T-helper 1 cell treated with Interleukin-12 subunit alpha and Interleukin-12 subunit beta and Interleukin-4 antibody, amounts not matched to agents 30 ng/mL and 1 ng/mL, for 36 hours (primary cell): ENCODE data around the gene SETD6. TPM values are rescaled to one million over a fixed set of nuclear protein-coding genes. Genes with fewer than 3 reads are reported as not detected.
"Not testable (repeated sequence)": the region's sequence is repeated elsewhere in the genome, so short reads cannot be mapped to it uniquely, and the experiment has no call there.

Experiments used
- intact Hi-C: fragments of 100-400 bp; cut with micrococcal nuclease; formaldehyde crosslinking; loops from one replicate; pipeline ENCODE4 v1.15.1; 2024
- total RNA-seq: library from RNA; stranded (reverse); gene quantifications from 2 replicates; pipeline ENCODE4 v1.2.3, GENCODE V29; 2022

SETD6 gene
- total RNA-seq, 1 donor from 2014 or later, result 14.0 TPM

DNA sequence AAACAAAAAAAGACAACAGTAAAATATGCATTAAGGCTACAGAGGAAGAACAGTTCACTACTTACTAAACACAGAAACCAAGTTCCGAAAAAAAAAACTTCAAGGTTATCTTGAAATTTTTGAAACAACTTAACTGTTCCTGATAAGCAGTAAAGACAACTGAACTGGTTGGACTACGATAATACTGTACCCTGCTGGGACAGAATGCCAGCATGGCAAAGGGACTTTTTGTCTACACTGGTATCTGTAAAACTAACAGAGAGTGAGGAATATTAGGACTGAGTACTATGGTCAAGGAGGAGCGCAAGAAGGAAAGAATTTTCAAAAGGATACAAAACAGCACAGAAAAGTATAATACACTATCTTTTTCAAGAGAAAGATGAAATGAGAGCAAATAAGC lies 19.8 kb downstream of the SETD6 start:
- intact Hi-C loops, result no loop called here

DNA sequence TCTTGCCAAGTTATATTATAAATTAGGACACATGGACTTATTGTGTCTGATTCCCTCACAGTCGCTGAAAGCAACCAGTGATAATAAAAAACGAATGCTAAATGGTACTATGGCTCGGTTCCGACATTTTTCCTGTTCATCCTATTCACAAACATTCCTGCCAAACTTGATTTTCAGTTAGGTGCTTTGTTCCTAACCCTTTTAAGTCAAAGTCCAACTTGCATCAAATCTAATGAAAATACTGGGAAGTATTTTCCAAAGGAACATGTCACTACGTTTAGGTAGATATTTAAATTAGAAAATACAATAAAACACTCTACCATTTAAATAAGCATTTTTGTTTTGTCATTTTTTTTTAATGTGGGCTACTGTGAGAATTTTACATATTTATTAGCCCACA lies 21.0 kb downstream of the SETD6 start:
- intact Hi-C loops, result no loop called here

DNA sequence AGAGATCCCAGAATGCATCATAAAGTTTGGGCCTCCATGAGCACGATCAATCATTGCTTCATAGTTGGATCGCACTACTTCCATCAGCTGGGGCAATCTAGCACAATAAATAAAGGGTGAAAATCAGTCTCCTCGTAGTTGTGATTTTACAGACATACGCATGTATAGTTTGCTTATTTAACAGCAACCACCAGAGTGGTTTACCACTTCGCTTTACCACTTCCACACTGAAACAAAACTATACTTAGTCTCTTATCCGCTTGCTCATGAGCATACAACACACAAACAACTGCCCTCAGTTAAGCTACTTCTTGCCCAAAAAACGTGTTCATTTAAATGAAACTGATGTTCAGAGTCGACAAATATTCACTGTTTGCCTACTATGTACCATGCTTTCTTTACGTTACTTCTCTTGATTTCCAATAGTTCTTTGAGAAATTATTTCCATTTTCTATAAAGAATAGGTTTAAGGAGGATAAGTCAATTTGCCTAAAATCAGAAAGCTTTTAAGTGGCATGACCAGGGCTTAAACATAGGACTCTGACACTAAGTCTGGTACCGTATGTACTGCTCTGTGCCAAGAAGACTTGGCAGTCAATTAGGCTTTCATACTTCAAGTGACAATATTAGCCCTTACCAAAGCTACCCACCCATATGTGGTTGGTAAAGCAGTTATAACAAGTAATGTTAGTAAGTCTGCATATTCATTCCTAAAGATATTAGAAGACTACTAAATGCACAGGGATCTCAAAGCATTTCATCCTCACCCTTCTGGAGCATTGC lies 22.0 kb downstream of the SETD6 start:
- intact Hi-C loops, result no loop called here

DNA sequence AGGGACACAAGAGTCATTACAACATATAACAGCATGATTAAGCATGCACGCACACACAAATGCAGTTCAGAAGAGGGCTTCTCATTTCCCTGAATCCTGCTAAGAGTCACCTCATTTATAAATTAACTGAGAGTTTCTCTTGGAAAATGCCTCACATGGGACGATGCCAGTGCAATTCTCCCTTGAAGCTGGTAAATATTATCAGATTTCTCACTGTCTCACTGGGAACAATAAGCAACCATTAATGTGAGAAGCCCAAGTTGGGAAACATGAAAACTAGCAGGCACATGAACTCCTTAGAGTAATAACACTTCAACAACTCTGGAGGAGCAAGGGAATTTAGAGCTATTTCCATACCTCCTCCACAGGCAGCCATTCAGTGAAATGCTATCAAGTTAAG lies 26.4 kb downstream of the SETD6 start:
- intact Hi-C loops, result no loop called here

DNA sequence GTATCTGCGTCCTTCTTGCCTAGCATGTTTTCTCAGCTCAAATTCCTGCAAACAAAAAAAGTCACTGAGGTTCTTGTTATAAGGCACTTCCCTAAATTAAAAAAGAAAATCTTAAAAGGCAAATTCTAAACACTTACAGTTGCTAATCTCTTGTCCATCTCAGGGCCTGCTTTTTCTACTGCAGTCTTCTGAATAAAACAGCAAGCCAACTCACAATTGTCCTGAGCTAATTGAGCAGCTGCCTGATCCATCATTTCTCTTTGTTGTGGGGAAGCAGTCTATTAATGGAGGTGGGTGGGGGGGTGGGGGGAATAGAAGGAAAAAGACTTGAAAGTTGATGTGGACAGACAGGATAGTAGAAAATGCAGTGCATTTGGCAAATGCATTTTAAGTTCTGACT lies 27.0 kb downstream of the SETD6 start:
- intact Hi-C loops, result no loop called here

DNA sequence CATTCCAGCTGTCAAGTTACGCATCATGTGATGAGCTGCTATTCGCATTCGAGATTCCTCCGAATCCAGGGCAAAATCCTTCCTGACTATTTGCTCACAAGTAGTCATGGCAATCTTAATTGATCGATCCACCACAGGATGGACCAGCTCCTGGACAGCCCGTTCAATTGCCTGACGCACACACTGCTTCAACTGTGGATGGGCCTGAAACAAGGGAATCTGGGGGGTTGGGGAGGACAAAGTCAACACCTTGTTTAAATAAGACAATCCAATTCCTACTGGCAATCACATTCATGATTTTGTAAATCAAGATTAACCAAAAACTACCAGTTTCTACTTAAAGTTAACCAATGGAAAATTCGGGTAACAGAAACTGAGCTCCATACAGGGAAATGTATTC lies 28.4 kb downstream of the SETD6 start:
- intact Hi-C loops, result no loop called here

DNA sequence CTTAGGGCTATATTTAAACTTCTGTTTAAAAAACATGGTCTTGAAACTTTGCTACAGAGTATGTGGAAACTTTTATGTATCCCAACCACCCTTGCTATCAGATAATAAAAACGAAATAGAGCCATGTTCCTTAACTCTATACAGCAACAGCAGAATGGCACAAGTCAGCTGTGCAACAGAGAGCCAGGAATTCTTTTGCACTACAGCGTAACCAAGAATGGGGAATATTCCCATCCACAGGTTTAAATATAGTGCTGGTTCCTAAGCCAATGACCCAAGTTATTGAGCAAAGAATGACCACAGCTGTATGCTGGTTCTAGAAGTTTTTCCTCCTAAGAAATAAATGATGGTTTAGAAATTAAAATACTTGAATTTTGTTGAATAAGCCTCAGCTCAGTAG lies 33.1 kb downstream of the SETD6 start:
- intact Hi-C loops, result loop anchor here (2.0 to 5.0 kb wide), 2 partner anchors 18 to 34 kb away; no protein-coding TSS in a partner anchor

DNA sequence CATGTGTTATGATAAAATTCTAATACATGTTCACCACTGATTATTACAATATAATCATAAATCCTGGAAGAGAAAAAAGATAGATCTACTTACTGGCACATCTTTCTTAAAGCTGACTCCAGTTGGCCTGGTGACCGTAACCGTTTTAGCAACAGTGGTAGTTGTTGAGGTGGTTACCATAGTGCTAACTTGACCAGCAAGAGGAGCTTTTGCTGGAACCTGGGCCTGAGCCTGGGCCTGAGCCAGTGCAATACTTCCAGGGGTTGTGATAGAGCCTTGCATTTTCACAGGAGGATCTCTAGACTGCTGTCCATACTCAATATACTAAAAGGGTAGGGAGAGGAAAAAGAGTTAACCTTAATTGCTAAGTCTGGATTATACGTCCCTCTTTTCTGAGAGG lies 36.2 kb downstream of the SETD6 start:
- intact Hi-C loops, result no loop called here

DNA sequence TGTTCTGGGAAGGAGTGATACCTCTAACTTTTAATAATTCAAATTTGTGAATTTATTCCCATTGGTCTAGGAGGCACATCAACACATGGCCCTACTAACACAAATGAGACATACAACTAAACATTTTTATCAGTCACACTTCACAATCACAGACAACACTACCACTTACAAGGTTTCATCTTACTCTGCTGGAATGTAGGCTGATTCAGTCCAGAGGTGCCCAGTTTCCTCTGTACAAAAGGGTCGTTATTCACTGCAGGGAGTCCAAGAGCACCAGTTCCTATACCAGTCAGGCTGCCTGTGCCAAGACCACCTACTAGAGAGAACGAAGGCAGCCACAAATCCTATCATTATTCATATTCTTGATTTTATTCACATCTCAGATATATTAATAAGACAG lies 41.4 kb downstream of the SETD6 start:
- intact Hi-C loops, result no loop called here

DNA sequence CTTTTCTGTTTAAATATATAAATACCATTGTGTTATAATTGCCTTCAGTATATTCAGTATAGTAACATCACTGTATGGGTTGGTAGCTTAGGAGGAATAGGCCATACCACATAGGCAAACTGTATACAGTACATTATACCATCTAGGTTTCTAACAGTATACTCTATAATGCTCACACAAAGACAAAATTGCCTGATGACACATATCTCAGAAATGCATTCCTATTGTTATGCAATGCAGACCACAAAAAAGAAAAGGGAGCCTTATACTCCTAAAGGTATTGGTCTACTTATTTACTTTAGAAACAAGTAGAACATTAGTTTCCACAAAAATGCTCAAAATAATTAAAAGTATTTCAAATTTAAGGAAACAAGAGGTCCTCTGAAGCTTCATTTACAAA lies 47.9 kb downstream of the SETD6 start:
- intact Hi-C loops, result no loop called here

DNA sequence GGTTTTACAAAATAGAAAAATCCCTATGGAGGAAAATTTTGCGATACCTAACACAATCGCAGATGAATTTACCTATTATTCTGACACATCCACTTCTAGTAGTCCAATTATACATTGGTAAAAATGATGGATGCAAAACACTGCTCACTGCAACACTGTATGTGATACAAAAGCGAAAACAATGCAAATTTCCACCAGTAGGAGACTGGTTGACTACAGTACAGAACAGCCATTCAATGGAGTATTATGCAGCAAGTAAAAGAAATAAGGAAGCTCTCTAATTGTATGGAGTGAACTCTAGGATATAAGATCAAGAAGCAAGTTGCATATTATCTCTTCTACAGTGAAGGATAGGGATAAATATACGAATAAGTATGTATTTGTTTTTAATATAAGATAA lies 48.5 kb downstream of the SETD6 start:
- intact Hi-C loops, result no loop called here

DNA sequence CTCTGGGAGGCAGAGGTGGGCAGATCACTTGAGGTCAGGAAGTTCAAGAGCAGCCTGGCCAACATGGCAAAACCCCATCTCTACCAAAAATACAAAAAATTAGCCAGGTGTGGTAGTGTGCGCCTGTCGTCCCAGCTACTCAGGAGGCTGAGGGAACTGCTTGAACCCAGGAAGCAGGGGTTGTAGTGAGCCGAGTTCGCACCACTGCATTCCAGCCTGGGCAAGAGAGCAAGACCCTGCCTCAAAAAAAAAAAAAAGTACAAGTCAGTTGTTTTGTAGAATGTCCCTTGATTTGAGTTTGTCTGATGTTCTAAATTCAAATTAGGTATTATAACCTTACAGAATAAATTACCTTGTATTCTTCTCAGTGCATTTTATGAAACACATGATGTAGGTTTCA lies 50.4 kb downstream of the SETD6 start:
- intact Hi-C loops, result not testable (repeated sequence)

Other genes starting within 250 kb of the SETD6 start
- not detected in 2 replicates for gene PRSS54, start 220.5 kb upstream of the SETD6 start, total RNA-seq
- gene GINS3, start 123.0 kb upstream of the SETD6 start, total RNA-seq, result 13.7 and 14.9 TPM in 2 replicates
- gene NDRG4, start 15.4 kb upstream of the SETD6 start, total RNA-seq, result 0.71 and 1.1 TPM in 2 replicates
- 256 and 257 TPM in 2 replicates for gene CNOT1, start 114.3 kb downstream of the SETD6 start, total RNA-seq
- gene SLC38A7, start 169.3 kb downstream of the SETD6 start, total RNA-seq, result 21.0 and 21.7 TPM in 2 replicates
- gene GOT2, start 218.8 kb downstream of the SETD6 start, total RNA-seq, result 83.2 and 85.0 TPM in 2 replicates